PC-9 (cell line): ENCODE results near the gene C1QTNF3.

Source experiments
- CTCF ChIP-seq: fragments of 200-600 bp; sonication (generic); conservative IDR thresholded peaks from 2 replicates; pipeline ENCODE4 v1.6.1; 2017; ENCODE audit warnings: mixed run types, antibody characterized with exemption, mild to moderate bottlenecking, moderate library complexity
- EZH2 ChIP-seq: fragments of 200-600 bp; sonication (generic); IDR thresholded peaks from 2 replicates; pipeline ENCODE4 v1.8.0; 2017; ENCODE audit warnings: antibody characterized with exemption, low read depth

- TF ChIP-seq CTCF = no peak
- no peak for TF ChIP-seq EZH2
Measured at GRCh38 chr5:34005681-34006080, 37.3 kb downstream of the C1QTNF3 start.
